Activated naive CD4-positive, alpha-beta T cell treated with anti-CD3 and anti-CD28 coated beads for 36 hours (primary cell): ENCODE measurements around the gene ACTL7B. TPM values are rescaled to one million over a fixed set of nuclear protein-coding genes. Genes with fewer than 3 reads are reported as not detected.

ENCODE experiments used
- CTCF ChIA-PET: fragments of 350-600 bp; sonication (Branson Sonifier 250); formaldehyde crosslinking; loops from one replicate; lab custom pipeline; 2021; ENCODE audit warnings: antibody characterized with exemption; lab: Charles Lee
- DNase-seq: peaks from one replicate; pipeline ENCODE4 v3.0.0-alpha.2; 2020
- H3K27ac Mint-ChIP-seq: one replicate; pipeline ENCODE4 v1.8.0; 2021; ENCODE audit warnings: mild to moderate bottlenecking, mixed read lengths
- H3K27me3 Mint-ChIP-seq: one replicate; pipeline ENCODE4 v1.8.0; 2021; ENCODE audit warnings: low read depth, mixed read lengths
- H3K36me3 Mint-ChIP-seq: one replicate; pipeline ENCODE4 v1.8.0; 2021; ENCODE audit warnings: low read depth, mixed read lengths
- H3K4me1 Mint-ChIP-seq: one replicate; pipeline ENCODE4 v1.8.0; 2021; ENCODE audit warnings: low read depth, mixed read lengths
- H3K4me3 Mint-ChIP-seq: one replicate; pipeline ENCODE4 v1.8.0; 2021; ENCODE audit warnings: mild to moderate bottlenecking, moderate library complexity, mixed read lengths
- H3K9me3 Mint-ChIP-seq: one replicate; pipeline ENCODE4 v1.8.0; 2021; ENCODE audit warnings: mixed read lengths
- intact Hi-C: fragments of 100-400 bp; cut with micrococcal nuclease; formaldehyde crosslinking; loops from one replicate; pipeline ENCODE4 v1.15.1; 2023
- total RNA-seq, 2 experiments: library from RNA; stranded (reverse); gene quantifications; one replicate each; pipeline ENCODE4 v1.2.3, GENCODE V29; 2021

ACTL7B gene
- total RNA-seq, 2 experiments from 2014 or later = not detected

DNA sequence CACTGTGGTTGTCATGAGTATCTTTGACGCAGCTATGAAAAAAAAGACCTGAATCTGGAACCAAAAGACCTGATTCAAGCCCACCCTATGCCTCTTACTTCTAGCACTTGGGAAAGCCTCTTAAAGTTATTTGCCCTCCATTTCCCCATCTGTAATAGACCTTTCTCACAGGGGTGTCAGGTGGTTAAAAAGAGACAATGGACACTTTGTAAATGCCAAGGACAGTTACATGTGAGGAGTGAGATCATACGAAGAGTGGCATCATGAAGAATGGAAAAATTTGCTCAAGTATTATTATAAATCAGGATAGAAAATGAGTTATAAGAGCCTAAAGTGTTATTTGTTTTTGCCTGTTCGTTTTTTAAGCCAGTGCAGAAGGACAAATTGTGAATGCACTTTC is 46.5 kb downstream of the ACTL7B start:
- DNase-seq = no peak
- Mint-ChIP-seq H3K27me3 (no peaks in the 10 kb centered on the region), H3K9me3 (no peaks in the 10 kb centered on the region), H3K4me3 (no peak overlapping the region), H3K27ac (no peak overlapping the region), H3K36me3 (no peaks in the 10 kb centered on the region), H3K4me1 (no peaks in the 10 kb centered on the region)
- CTCF ChIA-PET = no interaction called here
- intact Hi-C loops = no loop called here

Other genes with a start within 250 kb of the ACTL7B start
- gene ACTL7A, start 6.3 kb upstream of the ACTL7B start, total RNA-seq = not detected
- 10 to 100 TPM; 22.3 to 27.3 TPM for gene ELP1, start 78.1 kb upstream of the ACTL7B start, total RNA-seq
- 10 to 100 TPM; 10.7 to 11.2 TPM for gene ABITRAM, start 78.4 kb upstream of the ACTL7B start, total RNA-seq
- gene CTNNAL1, start 157.5 kb upstream of the ACTL7B start, total RNA-seq = 10 to 100 TPM; 18.4 to 19.0 TPM